ENCODE results near the gene PDZD2.

The PDZD2 gene

DNA sequence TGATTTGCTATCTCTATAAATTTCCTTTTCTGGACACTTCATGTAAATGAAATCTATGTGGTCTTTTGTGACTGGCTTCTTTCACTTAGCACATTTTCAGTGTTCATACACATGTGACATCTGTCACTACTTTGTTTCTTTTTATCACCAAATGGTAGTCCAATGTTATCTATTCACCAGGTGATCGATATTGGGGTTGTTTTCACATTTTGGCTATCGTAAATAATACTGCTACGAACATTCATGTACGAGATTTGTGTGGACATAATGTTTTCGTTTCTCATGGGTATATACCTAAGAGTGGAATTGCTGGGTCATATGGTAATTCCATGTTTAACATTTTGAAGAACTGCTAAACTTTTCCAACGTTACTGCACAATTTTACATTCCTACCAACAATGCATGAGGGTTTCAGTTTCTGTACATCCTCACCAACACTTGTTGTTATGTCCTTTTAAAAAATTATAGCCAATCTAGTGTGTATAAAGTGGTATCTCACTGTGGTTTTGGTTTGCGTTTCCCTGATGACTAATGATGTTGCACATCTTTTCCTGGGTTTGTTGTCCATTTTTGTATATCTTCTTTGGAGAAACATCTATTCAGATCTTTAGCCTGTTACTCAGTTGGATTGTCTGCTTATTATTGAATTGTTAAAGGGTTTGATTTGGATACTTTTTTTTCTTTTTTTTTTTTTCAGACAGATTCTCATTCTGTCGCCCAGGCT lies 263.0 kb downstream of the PDZD2 start:
- DNase-seq = no peak
- H3K27me3 ChIP-seq (ENCODE audit: insufficient read depth, low read depth, severe bottlenecking) = no peaks in the 10 kb centered on the region
- no peak overlapping the region for H3K4me3 ChIP-seq (ENCODE audit: low read depth, low read length)
- no peaks in the 10 kb centered on the region for H3K36me3 ChIP-seq
- H3K9me3 ChIP-seq (ENCODE audit: severe bottlenecking) = peaks cover 2% of the 10 kb centered on the region
- TF ChIP-seq, protein P1, sequence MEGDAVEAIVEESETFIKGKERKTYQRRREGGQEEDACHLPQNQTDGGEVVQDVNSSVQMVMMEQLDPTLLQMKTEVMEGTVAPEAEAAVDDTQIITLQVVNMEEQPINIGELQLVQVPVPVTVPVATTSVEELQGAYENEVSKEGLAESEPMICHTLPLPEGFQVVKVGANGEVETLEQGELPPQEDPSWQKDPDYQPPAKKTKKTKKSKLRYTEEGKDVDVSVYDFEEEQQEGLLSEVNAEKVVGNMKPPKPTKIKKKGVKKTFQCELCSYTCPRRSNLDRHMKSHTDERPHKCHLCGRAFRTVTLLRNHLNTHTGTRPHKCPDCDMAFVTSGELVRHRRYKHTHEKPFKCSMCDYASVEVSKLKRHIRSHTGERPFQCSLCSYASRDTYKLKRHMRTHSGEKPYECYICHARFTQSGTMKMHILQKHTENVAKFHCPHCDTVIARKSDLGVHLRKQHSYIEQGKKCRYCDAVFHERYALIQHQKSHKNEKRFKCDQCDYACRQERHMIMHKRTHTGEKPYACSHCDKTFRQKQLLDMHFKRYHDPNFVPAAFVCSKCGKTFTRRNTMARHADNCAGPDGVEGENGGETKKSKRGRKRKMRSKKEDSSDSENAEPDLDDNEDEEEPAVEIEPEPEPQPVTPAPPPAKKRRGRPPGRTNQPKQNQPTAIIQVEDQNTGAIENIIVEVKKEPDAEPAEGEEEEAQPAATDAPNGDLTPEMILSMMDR (IDR thresholded peaks at IDR 0.05; ENCODE audit: low read depth, low read length) = no peak
- H3K27ac ChIP-seq = no peak overlapping the region

DNA sequence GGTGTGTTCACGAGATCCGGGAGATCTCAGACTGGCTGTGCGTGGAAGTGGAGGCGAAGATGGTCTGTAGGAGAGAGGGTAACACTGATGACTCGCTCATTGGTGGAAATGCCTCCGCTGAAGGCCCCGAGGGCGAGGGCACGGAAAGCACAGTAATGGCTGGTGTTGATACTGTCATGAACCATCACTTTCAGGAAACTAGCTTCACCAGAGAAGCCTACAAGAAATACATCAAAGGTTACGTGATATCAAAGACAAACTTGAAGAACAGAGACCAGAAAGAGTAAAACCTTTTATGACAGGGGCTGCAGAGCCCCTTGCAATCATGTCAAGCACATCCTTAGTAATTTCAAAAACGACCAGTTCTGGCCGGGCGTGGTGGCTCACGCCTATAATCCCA lies 269.5 kb downstream of the PDZD2 start:
- H3K27ac ChIP-seq = no peak overlapping the region
- H3K4me3 ChIP-seq (ENCODE audit: low read depth, low read length) = no peak overlapping the region
- DNase-seq = no peak
- TF ChIP-seq, protein P1 (IDR thresholded peaks at IDR 0.05; ENCODE audit: low read depth, low read length) = no peak
- H3K9me3 ChIP-seq (ENCODE audit: severe bottlenecking) = no peaks in the 10 kb centered on the region
- H3K36me3 ChIP-seq = no peaks in the 10 kb centered on the region; the same call in none of the 2 replicates
- H3K27me3 ChIP-seq (ENCODE audit: insufficient read depth, low read depth, severe bottlenecking) = no peaks in the 10 kb centered on the region

DNA sequence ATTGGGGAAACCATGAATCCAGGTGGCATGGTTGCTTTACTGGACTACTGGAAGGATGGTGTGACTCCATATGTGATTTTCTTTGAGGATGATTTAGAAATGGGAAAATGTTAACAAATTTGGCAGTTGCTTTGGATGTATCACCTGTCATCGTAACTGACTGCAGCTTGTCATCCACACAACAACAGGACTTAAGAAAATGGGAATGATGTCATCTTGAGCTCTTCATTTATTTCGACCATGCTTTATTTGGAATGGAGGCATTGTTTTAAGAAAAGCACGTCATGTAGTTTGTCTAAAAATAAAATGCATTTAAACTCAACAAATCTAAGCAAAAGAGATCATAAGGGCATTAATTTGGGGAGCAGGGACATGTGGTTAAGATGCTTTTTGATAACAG lies 270.1 kb downstream of the PDZD2 start:
- TF ChIP-seq, protein P1 (IDR thresholded peaks at IDR 0.05; ENCODE audit: low read depth, low read length) = no peak
- H3K4me3 ChIP-seq (ENCODE audit: low read depth, low read length) = no peak overlapping the region
- no peak for DNase-seq
- no peaks in the 10 kb centered on the region; the same call in none of the 2 replicates for H3K36me3 ChIP-seq
- no peaks in the 10 kb centered on the region for H3K27me3 ChIP-seq (ENCODE audit: insufficient read depth, low read depth, severe bottlenecking)
- H3K27ac ChIP-seq = no peak overlapping the region
- no peaks in the 10 kb centered on the region for H3K9me3 ChIP-seq (ENCODE audit: severe bottlenecking)

DNA sequence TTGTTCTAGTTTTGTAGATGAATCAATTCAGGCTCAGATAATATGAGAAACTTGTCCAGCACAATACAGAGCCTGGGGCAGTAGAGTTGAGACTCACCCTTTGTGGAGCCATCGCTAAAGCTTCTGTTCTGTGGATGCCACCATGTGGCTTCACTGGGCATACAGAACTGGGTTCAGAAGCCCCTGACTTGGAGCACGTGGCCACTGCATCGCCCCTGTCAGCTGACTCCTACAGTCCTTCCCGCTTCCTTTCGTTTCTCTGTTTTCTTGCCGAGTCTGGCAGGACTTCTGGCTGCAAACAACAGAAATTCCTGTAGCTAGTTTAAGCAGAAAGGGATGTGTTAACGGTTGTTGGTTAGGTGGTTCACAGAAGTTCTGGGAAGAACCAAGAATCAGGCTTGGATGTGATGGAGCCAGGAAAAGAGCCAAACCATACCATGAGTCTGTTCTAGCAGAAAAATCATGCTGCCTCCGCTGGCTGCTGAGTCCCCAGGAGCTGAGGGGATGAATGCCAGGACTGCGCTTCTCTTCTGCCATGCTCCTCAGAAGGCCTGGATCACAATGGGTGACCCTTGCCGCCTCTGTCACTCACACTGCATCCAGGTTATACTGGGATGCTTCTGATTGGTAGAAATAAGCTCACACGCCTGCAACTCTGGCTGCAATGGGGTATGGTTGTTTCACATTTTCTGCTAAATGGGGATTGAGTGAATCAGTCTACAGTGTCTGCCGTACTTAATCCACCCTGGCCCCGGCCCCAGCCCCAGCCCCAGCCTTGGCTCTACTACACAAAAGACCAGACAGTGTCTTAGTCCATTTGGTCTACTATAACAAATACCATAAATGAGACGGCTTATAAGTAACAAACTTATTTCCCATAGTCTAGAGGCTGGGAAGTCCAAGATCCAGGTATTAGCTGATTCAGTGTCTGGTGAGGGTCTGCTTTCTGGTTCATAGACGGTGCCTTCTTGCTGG lies 272.6 kb downstream of the PDZD2 start:
- Histone ChIP-seq H3K36me3 (no peaks in the 10 kb centered on the region; the same call in none of the 2 replicates), H3K9me3 (ENCODE audit: severe bottlenecking) (no peaks in the 10 kb centered on the region), H3K4me3 (ENCODE audit: low read depth, low read length) (no peak overlapping the region), H3K27ac (no peak overlapping the region), H3K27me3 (ENCODE audit: insufficient read depth, low read depth, severe bottlenecking) (no peaks in the 10 kb centered on the region)
- DNase-seq = no peak
- TF ChIP-seq, protein P1 (IDR thresholded peaks at IDR 0.05; ENCODE audit: low read depth, low read length) = 0 out of 2 replicates have a peak, but pooled peaks have one; percentile 11

DNA sequence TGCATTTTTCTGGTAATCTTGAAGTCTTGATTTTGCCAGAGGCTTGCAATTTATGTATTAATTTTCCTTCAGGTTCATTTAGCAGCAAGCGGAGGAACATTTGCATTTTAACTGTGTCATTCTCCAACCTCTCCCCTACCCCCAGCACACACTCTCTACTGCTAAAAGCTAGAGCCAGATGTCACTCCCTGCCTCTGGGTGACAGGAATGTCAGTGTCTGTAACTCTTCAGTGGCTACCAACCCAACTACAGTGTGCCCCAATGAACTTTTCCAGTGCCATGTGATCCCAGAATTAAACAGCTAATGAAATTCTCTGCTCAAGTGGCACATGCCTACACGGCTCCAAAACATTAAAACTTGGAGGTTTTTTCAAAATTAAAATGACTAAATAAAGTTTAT lies 274.9 kb downstream of the PDZD2 start:
- TF ChIP-seq, protein P1 (IDR thresholded peaks at IDR 0.05; ENCODE audit: low read depth, low read length) = no peak
- no peaks in the 10 kb centered on the region for H3K27me3 ChIP-seq (ENCODE audit: insufficient read depth, low read depth, severe bottlenecking)
- no peak for DNase-seq
- no peak overlapping the region for H3K4me3 ChIP-seq (ENCODE audit: low read depth, low read length)
- no peaks in the 10 kb centered on the region for H3K9me3 ChIP-seq (ENCODE audit: severe bottlenecking)
- no peak overlapping the region for H3K27ac ChIP-seq
- H3K36me3 ChIP-seq = no peaks in the 10 kb centered on the region; the same call in 1 of the 2 replicates

Data from WERI-Rb-1 (cell line).